Activated CD4-positive, alpha-beta T cell treated with anti-CD3 and anti-CD28 coated beads for 24 hours (primary cell): Measurements from ENCODE around the gene AQP10.
A peak's percentile ranks its signal among the peaks of the same experiment; 100 is the strongest.
"Not testable (repeated sequence)": the region's sequence is repeated elsewhere in the genome, so short reads cannot be mapped to it uniquely, and the experiment has no call there.

Source experiments
- DNase-seq, 2 donors: peaks; one replicate each; pipeline ENCODE4 v3.0.0-alpha.2; 2020; ENCODE audit warnings: low read depth in 2 of 2

Gene AQP10

DNA sequence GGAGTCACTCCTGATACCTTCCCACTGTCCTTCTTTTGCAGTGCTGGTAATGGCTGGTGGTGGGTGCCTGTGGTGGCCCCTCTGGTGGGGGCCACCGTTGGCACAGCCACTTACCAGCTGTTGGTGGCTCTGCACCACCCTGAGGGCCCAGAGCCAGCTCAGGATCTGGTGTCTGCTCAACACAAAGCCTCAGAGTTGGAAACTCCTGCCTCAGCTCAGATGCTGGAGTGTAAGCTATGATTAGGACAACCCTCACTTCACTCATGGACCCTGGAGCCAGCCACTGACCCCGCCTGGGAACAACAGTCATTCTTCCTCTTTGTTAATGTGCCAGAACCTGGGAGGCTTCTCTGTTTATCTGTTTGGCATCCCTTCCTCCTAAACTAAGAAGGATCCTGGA, 3.3 kb downstream of the AQP10 start:
- no peak for DNase-seq

DNA sequence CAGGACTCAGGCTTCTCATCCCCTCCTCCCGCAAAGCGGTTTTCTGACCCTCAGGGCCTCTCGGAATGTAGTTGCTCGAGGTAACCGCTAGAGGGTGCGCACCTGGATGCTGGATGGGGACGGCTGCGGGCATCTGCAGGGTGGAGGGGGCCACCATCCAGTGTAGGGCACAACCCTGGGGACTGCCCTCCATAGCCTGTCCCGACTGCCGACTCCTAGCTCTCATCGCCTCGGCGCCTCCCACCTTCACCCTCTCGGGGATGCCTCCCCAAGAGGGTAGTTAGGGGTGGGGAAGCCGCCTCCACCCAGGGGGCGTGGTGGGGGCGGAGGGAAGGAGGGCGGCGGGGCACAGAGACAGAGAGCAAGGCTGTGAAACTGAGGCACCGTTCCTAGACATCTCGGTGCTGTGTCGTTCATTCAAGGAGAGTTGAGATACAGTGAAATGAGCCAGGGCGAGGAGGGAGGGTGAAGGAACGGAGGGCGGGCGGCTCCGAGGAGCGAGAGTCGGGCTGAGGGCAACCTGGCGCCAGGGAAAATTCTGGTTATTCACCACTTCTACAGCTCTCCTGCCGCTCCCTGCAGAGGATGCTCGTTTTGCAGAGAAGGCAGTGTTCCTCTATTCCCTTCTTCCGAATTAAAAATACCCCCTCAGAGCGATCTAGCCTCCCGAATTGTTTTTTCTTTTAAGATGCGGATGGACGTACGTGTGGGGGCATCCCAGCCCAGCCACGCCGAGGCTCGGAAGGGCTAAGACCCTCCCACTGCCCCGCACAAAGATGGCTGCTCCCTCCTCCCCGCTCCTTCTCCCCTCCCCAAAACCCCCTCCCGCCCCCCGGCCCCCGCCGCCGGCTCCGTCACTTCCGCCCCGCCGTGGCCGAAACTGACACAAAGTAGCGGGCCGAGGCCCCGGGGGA, 4.0 kb downstream of the AQP10 start, which contains the start of gene ATP8B2:
Gene ATP8B2 (plus strand): TSS at position 857 of the 914 bp plus-strand sequence. CDS start 2,617 bp downstream, outside the sequence.
- peak; percentile 73 to 76 for DNase-seq

DNA sequence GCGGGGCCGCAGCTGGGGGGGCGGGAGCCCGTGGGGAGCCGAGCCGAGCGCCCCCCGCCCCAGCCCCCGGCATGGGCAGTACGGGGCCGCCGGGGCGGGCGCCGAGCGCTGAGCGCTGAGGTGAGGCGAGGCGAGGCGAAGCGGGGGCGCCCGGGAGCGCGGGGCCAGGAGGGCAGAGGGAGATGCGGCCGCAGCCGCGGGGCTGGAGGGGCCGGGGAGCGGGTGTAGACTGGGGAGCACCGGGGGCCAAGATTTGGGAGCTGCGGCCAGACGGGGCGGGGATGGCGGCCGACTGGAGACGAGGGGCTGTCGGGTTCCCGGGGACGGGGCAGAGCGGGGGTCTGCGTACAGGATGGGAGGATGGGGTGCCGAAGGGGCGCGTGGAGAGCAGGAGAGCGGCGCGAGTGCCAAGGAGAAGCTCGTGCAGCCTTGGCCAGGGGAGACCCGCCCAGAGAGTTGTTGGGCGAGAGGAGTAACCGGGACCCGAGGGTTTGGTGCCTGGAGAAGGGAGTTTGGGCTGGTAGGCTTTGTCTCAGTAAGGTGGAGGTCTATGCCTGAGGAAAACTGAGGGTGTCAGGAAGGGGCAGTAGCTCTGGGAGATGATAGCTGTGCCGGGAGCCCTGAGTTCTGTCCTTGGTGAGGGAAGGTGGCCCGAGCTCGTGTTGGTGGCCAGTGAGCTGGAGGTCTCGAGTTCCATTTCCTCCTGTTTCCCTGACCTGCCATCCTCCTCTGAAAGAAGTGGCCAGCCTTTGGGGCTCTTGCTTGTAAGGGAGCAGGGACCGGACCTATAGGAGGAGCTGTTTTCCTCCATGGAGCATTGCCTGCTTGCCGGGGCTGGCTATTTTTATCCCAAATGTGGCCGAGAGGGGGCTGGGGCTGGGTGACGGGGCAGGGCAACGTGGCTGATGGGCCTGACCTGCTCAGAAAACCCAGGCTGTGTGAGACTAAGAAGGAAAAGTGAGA, 5.0 kb downstream of the AQP10 start:
- no peak for DNase-seq

DNA sequence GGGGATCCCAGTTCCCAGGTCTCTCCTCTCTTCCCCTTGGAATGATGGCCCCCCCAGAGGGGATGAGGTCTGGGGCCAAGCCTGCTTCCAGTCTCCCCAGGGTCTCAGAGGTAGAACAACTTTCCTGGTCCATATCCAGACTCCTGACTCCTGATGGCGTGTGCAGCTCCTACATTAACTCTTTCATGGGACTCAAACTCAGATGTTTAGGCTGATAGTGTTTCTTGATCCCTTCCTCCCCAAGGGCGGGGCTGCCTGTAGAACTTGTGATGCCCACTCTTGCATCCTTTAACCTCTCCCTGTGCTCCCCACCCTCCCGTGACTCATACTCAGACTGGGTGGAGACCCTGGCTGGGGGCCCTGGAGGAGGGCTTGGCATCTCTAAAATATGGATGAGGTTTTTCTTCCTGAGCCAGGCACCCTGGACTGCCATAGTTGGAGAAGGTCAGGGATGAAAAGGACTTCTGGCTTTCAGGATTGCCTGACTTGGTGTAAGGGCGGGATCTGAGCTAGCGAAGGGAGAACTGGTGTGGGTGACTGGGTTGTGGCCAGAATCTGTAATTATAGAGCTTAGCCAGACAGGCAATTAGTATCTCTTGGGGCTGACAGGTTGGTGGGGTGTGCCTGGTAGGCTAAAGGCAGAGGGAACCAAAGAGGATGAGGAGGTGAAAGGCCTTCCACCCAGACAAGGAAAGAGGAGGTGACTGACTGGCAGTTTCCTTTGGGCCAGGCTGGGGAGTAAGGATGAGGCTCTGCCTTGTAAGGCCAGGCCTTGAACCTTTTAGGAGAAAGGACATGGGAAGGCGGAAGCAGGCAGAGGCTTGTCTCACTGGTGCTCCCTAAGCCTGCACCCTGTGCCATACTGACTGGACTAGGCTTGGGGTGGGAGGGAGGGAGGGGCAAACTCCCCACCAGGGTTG, 5.9 kb downstream of the AQP10 start:
- no peak for DNase-seq

DNA sequence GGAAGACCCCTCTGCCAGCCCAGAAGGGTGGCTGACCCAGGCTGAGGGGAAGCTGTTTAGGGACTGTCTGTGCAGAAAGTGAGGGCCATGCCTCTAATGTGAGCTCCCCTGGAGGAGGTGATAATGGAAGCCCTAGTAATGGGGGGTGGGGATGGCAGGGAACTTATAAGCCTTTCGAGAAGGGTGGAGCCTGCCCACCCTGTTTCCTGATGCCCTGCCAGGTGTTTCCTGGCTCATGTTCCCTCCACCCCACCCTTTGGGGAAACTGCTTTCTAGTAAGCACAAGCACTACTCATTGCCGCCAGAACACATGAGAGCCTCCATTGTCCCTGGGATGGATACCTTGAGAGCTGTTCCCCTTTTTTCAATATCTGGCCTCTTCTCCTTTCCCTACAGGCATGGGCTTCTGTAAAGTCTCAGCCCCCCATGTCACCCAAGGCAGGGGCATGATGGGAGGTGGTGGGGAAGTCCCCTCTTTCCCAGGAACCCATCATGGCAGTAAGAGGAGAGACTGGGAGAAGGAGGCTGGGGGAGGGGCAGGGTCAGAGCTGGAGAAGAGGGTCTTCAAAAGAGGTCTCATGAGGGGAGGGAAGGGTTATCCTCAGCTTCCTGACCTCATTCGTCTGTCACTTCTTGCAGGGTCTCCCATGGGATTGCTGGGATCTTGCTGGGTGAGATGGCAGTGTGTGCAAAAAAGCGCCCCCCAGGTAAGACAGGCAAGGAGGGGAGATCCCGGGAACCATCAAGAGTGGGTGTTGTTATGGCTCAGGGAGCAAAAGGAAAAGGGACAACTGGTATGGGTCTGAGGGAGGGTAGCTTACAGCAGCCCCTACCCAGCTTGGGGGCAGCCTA, 6.8 kb downstream of the AQP10 start:
- DNase-seq: no peak

DNA sequence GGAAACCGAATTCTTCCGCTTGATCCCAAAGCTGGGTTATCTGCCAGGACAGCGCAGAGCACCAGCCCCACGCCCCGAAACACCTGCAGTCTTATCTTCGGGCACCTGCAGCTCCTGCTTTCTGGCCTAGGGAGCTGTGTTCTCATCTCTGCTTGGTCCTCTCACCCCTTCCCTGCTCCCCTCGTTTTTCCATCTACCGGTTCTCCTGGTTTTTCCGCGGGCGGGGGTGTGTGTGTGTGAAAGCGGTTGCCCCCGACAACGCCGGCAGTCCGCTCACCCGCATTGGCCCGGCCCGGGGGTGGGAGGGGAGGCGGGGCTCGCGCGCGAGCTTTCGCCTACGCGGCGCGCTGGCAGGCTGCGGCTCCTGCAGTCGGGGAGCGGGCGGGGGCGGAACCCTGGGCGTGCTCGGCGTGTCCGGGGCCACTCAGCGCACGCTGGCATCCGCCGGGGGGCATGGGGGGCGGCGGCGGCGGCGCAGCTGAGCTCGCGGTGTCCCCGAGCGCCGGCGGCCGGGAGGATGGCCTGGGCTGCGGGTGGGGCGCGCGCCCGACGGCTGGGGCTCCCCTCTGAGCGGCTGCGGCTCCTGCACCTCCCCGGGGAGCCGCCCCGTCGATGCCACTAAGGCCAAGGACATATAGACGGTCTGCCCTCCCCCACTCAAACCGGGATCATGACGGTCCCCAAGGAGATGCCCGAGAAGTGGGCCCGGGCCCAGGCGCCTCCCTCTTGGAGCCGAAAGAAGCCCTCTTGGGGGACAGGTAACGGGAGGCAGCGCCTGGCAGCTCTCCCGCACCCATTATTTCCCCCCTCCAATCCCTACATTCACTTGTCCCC, 7.6 kb downstream of the AQP10 start:
- DNase-seq: peak; percentile 77 to 82

DNA sequence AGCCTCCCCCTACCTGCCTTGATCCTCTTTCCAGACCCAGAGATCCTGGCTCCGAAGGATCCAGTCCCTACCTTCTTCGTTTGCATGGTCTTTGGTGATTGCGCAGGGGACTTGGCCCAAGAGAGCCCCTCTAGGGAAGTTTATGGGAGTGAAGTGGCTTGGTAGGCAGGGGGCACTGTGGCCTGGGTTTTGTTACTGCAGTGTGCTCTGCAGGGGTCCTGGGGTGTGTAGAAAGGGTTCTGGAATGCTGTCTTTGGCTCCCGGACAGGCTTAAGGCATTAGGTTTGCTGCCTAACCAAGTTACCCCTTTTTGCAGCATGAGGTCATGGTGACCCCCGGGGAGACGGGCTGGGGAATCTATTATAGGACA, 8.2 kb downstream of the AQP10 start:
- no peak for DNase-seq

DNA sequence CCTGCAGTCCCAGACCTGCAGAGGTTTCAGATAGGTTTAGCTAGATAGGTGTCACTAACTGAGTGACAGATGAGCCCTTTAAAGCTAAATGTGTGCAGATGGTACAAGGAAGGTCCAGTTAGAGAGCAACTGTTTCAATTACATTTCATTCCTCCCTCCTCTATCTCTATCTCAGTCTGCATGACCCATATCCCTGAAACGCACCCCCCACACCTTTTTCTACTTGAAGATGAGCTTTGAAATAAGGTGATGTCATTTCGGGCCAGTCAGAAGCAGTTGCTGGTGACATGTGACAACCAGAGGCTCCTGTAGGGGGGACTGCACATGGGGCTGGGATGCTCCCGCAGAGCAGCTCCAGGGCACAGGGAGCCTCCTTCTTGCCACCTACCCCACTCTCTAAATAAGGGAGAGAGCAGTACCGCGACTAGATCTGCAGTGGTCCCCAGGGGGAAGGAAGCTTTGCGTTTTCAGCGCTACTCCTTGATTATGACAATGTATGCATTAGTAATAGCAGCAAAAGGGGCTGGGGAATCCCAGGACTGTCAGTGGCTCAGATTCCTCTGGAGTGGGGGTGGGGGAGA, 8.7 kb downstream of the AQP10 start:
- no peak for DNase-seq

DNA sequence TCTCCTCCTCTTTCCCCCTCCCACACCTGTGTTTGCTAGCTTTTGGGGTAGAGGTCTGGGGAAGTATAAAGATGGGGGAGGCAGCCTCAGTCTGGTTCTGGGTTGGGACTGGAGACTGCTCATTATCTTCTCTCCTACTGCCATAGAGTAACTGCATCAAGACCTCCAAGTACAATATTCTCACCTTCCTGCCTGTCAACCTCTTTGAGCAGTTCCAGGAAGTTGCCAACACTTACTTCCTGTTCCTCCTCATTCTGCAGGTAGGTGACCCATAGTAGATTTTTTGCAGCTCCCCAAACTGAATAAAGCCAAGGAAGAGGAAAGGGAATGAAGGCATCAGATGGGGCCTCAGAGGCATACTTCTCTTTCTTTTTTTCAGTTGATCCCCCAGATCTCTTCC, 9.8 kb downstream of the AQP10 start:
- DNase-seq: no peak

DNA sequence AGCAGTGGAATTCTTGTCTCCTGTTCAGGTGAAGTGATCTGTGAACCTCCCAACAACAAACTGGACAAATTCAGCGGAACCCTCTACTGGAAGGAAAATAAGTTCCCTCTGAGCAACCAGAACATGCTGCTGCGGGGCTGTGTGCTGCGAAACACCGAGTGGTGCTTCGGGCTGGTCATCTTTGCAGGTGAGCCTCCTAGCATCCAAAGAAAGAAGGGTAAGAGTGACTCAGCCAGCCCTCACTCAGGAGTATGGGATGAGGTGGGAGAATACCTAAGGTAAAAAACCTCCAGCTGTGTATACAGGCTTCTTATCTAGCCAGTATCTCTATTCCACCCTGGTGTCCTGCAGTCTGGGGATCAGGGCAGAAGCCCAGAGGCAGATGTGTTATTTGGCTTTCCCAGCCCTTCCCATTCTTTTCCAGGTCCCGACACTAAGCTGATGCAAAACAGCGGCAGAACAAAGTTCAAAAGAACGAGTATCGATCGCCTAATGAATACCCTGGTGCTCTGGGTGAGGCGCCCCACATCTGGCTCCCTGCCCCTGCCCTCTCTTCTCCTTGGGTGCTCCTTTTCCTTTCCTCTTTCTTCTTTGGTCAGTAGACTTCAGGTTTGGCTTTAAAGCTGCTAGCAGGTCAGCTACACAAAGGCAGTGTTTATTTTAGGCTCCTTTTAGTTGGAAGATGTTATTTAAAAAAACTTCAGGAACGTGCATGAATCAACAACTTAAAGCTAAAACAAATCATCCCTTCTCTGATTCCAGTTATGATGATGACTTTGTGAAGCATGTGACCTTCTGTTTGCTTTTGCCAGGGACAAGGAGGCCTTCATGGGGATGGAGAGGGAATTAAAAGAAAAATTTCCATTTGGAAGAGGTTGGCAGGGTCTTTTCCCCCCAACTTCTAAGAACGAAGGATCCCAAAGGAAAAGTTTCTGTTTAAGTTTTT, 13.5 kb downstream of the AQP10 start:
- no peak for DNase-seq

DNA sequence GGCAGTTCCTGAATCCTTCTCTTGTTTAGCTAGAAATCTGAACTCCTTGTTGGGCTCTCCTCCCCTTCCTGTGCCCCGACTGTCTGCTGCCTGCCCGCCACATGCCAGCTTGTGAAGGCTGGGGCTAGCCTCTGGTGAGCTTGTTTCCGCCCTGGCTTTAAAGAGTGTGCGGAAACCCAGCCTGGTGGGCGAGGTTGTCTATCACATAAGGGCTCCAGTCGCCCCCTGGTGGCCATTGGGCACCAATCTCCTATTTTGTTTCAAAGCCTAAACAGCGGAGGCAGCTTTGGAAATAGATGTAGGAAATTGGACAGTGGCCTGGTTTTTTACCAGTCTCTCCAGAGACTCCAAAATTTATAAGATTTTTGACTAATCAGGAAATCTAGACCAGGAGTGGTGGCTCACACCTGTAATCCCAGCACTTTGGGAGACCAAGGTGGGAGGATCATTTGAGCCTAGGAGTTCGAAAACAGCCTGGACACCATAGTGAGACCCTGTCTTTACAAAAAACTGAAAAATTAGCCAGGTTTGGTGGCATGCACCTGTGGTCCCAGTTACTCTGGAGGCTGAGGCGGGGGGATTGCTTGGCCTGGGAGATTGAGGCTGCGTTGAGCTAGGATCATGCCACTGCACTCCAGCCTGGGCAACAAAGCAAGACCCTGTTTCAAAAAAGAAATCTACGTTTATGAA, 14.3 kb downstream of the AQP10 start:
- DNase-seq: peak; percentile 89 to 93

DNA sequence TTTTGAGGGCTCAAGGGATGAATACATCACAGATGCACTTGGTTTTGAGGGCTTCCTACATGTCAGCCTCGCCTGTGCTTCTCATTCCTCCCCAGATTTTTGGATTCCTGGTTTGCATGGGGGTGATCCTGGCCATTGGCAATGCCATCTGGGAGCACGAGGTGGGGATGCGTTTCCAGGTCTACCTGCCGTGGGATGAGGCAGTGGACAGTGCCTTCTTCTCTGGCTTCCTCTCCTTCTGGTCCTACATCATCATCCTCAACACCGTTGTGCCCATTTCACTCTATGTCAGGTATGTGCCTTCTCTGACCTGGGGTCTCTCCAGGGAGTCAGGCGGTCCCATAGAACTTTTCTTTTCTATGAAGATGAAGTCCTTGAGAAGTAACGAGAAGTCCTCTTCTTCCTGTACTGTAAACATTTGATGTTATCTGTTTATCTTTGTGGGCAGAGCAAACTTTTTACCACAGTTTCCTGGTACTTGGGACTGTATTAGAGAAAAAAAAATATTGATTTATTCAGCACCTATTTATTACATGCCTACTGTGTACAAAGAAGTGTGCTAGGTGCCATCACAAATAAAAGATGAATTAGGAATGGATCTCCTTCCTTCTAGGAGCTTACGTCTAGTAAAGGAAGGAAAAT, 16.5 kb downstream of the AQP10 start:
- no peak for DNase-seq

DNA sequence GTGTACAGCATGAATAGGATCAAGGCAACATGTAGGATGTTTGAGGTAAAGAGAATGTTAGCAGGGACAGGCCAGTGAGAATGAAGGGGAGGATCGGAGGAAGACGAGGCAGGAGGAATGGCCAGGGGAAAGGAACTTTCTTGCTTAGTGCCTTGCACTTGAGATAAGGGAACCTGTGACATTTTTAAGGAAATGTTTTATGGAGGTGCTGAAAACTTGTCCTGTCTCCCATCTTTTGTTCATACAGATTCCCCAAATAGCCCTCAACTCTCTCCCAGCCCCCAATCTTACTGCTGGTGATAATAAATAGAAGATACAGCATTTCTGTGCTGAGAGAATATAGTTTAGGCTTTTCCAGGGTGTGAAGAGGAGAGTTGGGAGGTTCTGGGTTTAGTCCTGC, 18.0 kb downstream of the AQP10 start:
- no peak for DNase-seq

DNA sequence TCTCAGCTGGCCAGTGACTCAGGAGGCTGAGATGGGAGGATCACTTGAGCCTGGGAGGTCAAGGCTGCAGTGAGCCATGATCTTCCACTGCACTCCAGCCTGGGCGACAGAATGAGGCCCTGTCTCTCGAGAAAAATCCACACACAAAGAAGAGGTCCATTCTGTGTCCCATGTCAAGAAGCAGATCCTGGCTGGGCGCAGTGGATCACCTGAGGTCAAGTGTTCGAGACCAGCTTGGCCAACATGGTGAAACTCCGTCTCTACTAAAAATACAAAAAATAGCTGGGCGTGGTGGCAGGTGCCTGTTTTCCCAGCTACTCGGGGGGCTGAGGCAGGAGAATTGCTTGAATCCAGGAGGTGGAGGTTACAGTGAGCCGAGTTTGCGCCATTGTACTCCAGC, 20.5 kb downstream of the AQP10 start:
- not testable (repeated sequence) for DNase-seq

DNA sequence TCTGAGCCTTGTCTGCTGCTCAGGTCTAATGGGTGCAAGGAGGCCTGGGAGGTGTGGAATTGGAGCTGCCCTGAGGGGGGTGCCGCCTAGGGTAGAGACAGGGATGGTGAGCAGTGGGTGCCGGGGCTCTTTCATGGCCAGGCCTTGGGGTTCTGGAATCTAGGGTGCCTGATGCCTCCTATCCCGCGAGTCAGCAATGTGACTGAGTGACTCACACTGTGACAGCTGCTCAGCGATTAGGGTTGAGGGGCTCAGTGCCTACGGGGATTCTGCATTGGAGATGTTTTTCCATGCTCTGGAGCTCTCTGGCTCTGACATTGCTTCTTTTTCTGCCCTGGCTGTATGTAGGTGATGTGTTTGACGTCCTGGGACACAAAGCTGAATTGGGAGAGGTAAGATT, 21.2 kb downstream of the AQP10 start:
- DNase-seq: no peak

DNA sequence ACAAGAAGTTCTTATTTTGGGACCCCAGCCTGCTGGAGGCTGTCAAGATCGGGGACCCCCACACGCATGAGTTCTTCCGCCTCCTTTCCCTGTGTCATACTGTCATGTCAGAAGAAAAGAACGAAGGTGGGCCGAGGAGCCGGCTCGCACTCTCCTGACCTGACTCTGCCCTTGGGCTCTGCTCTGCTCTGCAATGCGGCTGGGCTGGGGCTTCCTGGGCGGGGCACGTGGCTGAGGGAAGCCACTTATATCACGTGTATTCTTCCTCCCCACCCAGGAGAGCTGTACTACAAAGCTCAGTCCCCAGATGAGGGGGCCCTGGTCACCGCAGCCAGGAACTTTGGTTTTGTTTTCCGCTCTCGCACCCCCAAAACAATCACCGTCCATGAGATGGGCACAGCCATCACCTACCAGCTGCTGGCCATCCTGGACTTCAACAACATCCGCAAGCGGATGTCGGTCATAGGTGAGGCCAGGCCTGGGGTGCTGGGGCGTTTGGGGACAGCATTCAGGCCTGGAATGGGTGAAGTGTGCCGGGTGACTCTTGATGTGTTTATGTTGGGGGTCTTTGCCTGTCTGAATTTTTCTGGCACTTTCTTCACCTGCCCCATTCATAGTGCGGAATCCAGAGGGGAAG, 22.1 kb downstream of the AQP10 start:
- peak; percentile 49 to 54 for DNase-seq
